DLD1 (cell line): ENCODE measurements around the gene ATXN1L.
"Not testable (repeated sequence)": the region's sequence is repeated elsewhere in the genome, so short reads cannot be mapped to it uniquely, and the experiment has no call there.

ENCODE experiments used
- in situ Hi-C: cut with HindIII; loops from 2 replicates; pipeline ENCODE4 v1.10.0; 2017; ENCODE audit warnings: low sequenced_read_pairs

ATXN1L gene, protein sequence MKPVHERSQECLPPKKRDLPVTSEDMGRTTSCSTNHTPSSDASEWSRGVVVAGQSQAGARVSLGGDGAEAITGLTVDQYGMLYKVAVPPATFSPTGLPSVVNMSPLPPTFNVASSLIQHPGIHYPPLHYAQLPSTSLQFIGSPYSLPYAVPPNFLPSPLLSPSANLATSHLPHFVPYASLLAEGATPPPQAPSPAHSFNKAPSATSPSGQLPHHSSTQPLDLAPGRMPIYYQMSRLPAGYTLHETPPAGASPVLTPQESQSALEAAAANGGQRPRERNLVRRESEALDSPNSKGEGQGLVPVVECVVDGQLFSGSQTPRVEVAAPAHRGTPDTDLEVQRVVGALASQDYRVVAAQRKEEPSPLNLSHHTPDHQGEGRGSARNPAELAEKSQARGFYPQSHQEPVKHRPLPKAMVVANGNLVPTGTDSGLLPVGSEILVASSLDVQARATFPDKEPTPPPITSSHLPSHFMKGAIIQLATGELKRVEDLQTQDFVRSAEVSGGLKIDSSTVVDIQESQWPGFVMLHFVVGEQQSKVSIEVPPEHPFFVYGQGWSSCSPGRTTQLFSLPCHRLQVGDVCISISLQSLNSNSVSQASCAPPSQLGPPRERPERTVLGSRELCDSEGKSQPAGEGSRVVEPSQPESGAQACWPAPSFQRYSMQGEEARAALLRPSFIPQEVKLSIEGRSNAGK

DNA sequence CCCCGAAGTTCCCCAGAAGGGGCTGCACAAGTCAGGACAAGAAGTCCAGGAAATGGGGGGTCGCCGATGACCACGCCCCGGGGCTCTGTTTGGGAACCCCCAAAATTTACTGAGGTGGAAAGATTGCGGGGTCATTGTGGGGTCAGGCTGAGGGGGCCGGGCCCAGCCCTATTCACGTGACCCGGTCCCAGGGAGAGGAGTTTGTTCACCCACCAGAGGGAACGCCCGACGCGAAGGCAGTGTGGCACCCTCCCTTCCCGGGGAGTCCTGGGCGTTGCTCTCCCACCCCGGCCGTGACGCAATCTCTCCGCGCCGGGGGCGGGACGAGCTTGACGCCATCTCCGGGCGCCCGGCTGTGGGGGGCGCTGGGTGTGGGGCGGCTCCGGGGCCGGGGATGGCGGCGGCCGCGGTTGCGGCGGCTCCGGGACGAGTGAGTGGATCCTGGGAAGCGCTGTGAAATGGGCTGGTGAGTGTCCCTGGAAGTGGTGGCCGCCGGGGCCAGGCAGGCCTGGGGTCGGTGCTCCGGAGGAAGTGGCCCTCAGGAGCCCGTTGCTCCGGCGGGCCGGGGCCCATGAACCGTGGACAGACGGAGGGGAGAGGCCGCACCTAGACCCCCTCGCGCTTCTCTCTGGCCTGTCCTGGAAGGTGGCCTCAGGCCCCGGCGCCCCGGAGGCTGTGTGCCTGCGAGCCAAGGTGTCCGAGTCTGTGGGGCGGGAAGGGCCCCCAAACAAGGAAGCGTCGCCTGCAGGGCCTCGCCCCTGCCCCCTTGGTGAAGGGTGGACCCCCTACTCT is at the start of gene ATXN1L:
TSS of gene ATXN1L (plus strand) at position 338 of the 792 bp plus-strand sequence. CDS start 3,765 bp downstream, outside the sequence.
- in situ Hi-C loops = no loop called here

DNA sequence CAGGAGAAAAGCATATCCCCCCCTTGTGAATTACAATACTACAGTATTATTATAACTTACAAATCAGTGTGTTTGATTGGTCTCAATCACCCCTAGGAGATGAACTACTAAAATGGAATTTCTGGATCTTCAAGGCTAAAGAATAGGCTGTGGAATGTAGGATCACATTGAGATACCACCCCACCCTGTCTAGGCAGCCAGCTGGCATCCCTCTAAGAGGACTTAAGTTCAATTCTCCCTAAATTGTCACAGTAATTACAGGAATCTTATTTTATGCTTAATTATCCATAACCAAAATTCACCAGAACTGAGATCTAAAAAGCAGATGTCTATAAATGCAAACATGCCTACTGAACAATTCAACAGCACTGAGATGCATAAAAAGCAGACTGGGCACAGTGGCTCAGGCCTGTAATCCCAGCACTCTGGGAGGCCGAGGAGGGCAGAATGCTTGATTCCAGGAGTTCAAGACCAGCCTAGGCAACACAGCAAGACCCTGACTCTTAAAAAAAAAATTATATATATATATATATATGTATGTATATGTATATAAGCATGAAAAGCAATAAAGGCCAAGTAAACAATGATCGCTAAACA is 49.2 kb upstream of the ATXN1L start:
- in situ Hi-C loops = no loop called here

DNA sequence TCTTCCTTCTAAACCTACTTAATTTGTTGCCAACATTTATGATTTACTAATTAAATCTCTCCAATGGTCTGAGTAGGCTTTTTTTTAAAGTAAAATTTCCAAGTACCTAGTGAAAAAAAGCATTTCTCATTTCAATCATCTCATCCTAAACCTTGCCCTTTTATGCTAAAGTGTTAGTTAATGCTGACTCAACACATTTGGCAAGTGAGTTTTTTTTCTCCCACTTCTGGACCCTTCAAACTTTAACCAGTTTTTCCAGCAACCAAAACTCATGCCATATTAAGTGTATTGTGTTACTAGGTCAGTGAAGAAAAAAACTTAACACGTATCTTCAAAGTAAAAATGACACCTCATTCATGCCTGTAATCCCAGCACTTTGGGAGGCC is 42.5 kb upstream of the ATXN1L start:
- in situ Hi-C loops = no loop called here

DNA sequence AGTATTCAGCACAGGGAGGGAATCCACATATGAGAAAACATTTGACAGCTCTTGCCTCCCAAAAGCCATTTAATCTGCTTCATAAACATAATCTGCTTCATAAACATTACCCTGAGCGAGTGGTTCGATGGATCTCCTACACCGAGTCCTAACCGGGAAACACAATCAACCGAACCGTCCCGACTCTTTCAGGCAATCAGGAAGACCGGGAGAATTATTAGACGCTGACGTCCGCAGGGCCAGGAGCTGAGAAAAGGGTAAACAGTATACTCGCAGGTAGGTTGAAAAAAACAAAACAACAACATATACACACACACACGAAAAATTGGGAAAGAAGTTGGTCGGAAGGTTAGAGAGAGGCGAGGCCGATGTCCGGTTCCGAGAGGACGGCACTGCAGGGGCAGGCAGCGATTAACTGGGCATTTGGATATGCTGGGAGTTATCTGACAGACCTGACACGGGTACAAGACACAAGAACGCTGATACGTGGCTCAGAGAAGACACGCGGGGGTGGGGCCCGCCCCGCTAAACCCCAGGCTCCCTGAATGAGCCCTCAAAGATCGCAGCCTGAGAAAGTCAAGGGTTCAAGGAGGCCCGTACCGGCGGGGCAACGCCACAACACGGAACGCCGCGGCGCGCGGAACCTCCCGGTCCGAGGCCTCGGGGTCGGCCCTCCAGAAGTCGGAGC is 37.7 kb upstream of the ATXN1L start:
- in situ Hi-C loops = no loop called here

DNA sequence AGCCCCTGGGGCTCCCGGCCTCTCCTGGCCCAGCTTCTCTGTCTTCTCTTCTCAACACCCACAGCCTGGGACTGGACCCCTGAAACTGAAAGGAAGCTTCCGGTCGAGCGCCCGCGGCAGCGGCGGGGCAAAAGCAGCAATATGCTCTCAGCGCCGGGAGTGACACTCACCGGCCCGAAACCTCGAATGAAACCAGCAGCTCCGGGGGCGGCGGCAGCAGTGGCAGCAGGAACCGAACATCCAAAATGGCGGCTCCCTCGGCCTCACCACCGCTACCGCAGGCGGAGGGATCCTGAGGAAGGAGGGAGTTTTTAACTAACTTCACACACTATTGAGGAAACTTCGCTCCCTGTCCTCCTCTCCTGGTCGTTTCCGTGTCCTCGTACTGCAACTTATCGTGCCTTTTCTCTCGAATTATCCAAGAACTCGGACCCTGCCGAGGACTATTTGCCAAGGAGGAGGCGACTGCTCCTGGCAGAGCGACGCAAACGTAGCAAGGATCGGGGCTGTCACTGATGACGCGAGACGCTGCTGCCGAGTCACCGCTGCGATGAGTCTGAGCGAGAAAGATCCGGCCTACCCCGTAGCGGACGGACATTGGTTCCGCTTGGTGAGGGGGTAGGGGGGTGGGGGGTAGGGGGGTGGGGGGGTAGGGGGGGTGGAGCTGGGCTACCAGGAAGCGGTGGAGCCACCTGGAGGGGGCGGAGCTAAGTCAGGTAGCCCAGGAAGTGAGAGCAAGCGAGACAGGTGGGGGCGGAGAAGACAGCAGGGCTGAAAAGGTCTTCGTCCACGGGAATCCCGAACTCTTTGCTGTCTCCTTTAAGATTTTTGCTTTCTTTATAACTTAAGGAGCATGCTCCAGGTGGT is 37.0 kb upstream of the ATXN1L start, which contains the start of gene AP1G1:
TSS of gene AP1G1 (minus strand) at position 242 of the 867 bp plus-strand sequence. CDS start 19,355 bp downstream, outside the sequence.
- in situ Hi-C loops = no loop called here

DNA sequence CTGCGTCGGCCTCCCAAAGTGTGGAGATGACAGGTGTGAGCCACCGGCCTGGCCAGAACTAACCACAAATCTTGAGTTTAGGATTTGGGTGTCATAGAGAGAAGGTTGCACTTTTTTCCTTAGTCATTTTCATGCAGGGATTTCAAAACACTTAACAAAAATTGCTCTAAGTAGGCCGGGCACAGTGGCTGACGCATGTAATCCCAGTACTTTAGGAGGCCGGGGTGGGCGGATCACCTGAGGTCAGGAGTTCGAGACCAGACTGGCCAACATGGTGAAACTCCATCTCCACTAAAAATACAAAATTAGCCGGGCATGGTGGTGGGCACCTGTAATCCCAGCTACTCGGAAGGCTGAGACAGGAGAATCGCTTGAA is 35.6 kb upstream of the ATXN1L start:
- in situ Hi-C loops = not testable (repeated sequence)

DNA sequence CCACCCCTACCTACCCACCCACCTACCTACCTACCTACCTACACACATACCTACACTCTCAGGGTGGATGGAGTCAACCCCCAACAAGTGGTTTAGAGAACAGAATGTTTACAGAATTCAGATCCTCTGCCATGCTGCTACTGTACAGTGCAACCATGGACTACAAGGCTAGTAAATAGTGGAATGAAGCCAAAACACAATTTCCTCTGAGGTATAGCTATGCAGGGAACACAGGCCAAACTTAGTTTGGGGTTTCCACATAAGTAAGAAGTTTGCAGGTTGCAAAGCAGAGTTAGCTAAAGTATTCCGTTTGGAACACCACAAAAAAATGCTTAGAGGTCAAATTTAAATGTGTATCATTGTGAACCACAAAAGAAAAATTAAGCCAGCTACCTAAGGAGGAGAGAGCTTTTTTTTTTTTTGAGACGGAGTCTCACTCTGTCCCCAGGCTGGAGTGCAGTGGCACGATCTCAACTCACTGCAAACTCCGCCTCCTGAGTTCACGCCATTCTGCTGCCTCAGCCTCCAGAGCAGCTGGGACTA is 34.4 kb upstream of the ATXN1L start:
- in situ Hi-C loops = no loop called here

DNA sequence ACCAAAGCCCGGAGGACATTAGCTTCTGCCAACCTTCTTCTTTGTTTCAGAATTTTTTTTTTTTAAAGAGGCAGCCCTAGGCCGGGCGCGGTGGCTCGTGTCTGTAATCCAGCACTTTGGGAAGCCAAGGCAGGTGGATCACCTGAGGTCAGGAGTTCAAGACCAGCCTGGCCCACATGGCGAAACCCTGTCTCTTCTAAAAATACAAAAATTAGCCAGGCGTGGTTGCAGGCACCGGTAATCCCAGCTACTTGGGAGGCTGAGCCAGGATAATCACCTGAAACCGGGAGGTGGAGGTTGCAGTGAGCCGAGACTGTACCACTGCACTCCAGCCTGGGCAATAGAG is 28.6 kb upstream of the ATXN1L start:
- in situ Hi-C loops = not testable (repeated sequence)

DNA sequence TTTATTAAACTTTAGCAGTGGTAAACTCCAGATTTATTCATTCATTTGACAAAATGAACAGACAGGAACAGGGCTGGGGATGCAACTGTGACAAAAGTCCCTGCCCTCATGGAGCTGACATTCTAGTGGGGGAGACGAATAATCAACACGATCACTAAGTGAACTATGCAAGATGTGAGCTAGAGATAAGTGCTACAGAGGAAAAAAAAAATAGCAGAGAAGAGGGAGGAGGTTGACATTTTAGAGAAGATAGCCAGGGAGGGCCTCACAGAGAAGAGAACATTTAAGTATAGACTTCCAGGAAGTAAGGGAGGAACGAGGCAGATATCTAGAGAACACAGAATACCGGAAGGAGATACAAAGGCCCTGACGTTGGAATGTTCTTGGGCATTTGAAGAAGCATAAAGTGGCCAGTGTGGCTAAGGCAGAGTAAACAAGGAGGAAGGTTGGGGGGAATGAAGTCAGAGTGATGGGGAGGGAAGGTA is 19.2 kb upstream of the ATXN1L start:
- in situ Hi-C loops = no loop called here

DNA sequence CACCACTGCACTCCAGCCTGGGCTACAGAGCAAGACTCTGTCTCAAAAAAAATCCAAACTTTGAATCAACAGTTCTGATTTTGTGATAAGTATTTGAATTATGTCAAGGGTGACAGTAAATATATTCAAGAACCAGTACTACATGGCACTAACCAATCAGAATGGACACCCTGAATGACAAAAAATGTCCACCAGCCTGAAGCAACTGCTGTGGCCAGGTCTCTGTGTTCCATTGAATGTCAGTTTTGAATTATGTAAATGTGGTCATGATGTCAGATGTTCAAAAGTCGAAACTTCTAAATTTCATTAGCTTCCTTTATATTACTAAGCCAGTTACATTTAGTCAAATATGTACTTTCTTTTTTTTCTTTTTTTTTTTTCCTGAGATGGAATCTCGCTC is 15.4 kb upstream of the ATXN1L start:
- in situ Hi-C loops = no loop called here

DNA sequence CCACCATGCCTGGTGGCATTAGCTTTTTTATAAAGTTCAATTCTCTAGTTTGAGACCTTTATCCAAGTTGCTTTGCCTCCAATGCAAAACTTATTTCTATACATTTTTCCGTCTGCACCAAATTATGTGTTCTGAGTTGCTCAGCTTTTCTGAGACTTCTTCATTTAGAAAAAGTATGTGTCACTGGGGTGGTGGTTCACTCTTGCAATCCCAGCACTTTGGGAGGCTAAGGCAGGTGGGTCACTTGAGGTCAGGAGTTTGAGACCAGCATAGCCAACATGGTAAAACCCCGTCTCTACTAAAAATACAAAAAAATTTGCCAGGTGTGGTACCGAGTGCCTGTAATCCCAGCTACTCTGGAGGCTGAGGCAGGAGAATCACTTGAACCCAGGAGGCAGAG is 14.1 kb upstream of the ATXN1L start:
- in situ Hi-C loops = not testable (repeated sequence)

DNA sequence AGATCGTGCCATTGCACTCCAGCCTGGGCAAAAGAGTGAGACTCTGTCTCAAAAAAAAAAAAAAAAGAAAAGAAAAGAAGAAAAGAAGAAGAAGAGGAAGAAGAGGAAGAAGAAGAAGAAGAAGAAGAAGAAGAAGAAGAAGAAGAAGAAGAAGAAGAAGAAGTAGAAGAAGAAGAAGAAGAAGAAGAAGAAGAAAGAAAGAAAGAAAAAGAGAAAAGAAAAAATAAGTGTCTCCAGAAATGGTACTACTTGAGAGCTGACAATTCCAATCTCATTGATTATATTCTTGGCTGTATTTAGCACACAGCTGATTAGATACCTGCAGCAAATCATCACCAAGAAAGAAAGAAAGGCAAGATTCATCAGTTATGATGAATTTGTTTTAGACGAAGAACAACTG is 13.7 kb upstream of the ATXN1L start:
- in situ Hi-C loops = not testable (repeated sequence)

DNA sequence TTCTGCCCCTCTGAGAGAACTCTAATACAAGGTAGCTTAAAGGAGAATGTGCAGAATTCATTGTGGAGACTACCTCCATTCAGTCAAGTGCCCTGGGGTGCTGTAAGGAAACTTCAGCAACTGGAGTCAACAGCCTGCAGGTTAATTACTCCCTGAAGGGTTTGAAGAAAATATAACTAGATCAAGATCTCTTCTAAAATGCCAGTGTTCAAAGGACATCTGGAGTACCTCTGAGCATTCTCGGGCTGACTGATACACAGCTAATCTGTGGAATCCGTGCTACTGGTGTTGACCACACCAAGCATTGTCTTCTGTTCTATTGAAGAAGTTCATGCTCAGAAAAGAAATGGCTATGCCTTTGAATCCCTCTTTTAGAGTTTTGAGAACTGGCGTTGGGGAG is 11.5 kb upstream of the ATXN1L start:
- in situ Hi-C loops = no loop called here

DNA sequence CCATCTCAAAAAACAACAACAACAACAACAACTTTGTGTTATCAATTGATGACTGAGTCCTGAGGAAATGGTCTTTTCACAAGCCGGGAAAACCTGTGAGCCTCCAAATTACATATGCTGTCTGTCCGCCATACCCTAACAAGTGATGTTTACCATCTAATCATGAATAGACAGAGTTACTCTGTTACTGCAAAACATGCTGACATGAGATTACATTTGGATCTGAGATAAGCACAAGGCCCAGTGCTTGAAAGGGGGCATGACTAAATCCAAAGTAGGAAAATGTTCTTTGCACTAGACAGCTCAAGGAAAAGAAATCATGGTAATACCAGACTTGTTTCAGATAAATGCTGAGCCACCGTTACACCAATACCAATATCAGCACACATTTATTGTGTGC is 8.6 kb upstream of the ATXN1L start:
- in situ Hi-C loops = no loop called here

DNA sequence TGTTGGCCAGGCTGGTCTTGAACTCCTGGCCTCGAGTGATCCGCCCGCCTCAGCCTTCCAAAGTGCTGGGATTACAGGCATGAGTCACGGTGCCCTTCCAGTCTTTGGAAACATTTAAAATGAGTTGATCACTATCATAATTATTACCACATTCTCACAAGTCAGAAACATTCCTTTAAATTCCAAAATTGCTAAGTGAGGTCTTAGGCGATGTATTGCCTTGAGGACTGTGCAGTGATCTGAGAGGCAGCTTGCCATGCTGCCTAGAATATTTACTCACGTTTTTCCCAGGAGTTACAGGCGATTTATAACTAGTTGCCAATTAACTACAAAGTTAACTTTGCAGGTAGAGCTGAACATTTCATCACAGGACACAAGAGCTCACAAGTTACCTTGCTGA is 5.7 kb upstream of the ATXN1L start:
- in situ Hi-C loops = no loop called here

DNA sequence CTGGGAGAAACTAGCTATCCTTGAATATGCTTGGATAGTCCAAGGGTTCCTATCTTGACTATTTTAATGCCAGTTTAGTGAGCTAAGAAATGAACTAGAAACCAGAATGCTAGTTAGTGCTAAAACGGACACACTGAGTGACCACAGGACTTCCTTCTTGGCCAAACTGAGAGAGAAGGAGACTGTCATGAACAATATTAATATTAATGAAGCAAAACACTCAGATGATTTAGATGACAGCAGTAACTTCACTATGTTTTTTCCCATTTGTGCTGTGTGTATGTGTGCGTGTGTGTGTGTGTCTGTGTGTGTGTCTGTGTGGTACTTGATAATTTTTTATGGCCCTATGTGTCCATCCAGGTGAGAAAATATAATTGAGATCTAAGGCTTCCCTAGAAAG is 2.2 kb upstream of the ATXN1L start:
- in situ Hi-C loops = no loop called here

DNA sequence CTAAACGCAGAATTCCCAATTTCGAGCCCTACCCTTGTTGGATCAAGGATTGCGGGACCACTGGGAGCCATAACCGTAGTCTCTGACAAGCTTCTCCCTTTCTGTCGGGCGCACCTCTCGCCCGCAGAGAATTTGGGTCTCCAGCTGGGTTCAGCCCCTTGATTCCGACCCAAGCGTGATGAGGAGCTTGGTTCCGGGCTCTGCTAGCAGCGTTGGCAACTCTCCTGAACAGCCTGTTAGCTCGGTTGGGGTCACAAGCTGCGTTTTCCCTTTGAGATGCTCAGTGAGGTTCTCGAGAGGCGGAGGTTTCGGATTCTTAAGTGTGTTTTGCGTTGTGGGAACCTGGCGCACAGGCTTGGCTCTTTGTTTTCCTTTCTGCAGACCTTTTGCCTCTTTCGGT is 655 bp downstream of the ATXN1L start:
- in situ Hi-C loops = no loop called here

DNA sequence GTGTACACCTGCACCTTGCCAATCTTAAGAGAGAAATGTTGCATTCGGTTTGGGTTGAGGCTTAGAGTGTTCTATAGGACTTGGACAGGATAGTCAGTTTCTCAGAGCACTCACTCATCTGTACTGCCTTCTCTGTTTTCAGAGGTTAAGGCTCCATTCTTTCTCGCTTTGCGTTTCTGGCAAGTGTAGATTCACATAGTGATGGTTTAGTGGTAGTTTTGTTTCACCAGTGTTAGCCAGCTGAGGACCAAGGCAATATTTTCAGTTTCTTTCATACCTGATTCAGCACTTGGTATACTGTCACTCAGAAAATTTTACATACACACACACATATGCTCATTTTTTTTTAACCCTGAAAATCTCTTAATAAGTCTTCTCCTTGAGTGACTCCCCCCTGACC is 1.3 kb downstream of the ATXN1L start:
- in situ Hi-C loops = no loop called here

DNA sequence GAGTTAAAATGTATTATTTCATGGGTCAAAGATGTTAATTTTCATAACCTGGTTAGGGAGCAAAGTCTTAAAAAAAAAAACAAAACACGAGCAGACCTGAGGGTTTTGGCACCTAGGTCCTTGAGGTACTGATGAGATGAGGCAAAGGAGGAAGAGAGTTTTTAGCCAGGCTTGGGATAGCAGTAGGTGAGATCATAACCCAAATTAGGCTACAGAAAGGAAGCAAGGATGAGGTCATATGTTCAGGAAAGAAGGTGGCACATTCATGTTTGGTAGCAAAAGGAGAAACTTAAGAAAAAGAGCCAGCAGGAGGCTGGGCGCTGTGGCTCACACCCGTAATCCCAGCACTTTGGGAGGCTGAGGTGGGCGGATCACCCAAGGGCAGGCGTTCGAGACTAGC is 2.8 kb downstream of the ATXN1L start:
- in situ Hi-C loops = no loop called here
